ENCODE results near the gene HDC.
A peak's percentile ranks its signal among the peaks of the same experiment; 100 is the strongest.

HDC gene, protein sequence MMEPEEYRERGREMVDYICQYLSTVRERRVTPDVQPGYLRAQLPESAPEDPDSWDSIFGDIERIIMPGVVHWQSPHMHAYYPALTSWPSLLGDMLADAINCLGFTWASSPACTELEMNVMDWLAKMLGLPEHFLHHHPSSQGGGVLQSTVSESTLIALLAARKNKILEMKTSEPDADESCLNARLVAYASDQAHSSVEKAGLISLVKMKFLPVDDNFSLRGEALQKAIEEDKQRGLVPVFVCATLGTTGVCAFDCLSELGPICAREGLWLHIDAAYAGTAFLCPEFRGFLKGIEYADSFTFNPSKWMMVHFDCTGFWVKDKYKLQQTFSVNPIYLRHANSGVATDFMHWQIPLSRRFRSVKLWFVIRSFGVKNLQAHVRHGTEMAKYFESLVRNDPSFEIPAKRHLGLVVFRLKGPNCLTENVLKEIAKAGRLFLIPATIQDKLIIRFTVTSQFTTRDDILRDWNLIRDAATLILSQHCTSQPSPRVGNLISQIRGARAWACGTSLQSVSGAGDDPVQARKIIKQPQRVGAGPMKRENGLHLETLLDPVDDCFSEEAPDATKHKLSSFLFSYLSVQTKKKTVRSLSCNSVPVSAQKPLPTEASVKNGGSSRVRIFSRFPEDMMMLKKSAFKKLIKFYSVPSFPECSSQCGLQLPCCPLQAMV

GRCh38 chr15:50265620-50266019 is at the start of gene HDC:
Gene HDC, minus strand, starts transcription at chr15:50265726. Its CDS starts 103 bp downstream, at chr15:50265623.
- DNase-seq: no peak

- no peak for DNase-seq
Measured at GRCh38 chr15:50312636-50313035, 47.1 kb upstream of the HDC start.

GRCh38 chr15:50307799-50308198 is 42.3 kb upstream of the HDC start:
- DNase-seq: no peak

DNA sequence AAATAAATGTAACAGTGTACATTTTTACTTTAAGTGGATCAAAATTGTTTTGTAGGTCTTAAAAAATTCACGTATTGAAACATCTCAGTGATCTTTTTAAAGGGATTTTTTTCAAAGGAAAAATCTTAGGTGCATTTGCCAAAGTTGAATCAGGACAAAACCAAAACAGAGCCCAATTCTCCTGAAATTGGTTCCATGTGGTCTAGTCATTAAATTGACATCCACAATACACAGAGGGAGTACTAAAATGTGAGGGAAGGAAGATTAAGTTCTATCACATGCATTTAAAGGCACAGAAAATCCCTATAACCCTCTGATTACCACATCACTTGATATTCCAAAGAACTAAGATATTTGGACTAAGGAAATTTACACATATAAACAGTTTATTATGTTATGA is 39.3 kb upstream of the HDC start:
- no peak for DNase-seq

- no peak for DNase-seq
Measured at GRCh38 chr15:50302581-50302980, 37.1 kb upstream of the HDC start.

GRCh38 chr15:50298340-50298739 is 32.8 kb upstream of the HDC start:
- no peak for DNase-seq

- DNase-seq: no peak
Measured at GRCh38 chr15:50295966-50296365, 30.4 kb upstream of the HDC start.

DNA sequence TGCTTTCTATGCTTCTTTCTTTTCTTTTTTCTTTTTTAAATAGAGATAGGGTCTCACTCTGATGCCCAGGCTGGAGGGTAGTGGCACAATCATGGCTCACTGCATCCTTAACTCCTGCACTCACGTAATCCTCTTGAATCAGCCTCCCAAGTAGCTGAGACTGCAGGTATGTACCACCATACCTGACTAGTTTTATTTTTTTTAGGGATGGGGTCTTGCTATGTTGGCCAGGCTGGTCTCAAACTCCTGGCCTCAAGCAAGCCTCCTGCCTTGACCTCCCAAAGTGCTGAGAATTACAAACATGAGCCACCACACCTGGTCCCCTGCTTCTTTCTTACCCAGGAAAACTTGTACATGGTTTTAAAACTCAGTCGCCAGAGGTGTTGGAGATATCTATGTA is 24.2 kb upstream of the HDC start:
- no peak for DNase-seq

GRCh38 chr15:50287324-50288116 is 22.0 kb upstream of the HDC start:
- no peak for DNase-seq

GRCh38 chr15:50281427-50281826 is 15.9 kb upstream of the HDC start:
- DNase-seq: no peak

DNA sequence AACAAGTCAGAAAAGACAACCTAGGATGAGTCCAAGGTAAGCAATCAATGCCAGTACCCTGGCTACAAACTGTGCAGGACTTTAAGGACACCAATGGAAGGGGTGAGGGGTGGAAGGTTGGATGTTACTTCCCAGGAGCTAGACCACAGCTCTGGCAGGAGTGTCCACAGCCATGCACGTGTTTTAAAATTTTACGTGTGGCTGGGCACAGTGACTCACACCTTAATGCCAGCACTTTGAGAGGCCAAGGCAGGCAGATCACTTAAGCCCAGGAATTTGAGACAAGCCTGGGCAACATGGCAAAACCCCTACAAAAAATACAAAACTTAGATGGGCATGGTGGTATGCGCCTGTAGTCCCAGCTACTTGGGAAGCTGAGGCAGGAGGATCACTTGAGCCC is 14.7 kb upstream of the HDC start:
- DNase-seq: no peak

DNA sequence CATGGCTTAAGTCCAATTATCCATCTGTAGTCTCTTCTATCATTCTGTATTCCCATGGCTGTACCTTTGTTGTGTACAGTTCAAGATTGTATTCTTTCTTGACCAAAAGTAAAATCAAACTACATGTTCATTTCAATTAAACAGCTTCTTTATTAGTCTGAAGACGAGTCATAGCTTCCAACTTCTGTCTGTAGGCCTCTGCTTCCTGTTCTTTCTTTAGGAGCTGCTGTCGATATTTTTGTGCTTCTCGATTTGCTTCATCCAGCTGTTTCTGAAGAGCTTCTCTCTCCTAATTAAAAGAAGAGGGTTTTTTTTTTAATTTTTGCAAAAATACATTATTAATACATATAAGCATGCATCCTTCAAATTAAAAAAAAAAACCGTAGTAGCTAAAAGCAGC is 13.0 kb upstream of the HDC start:
- no peak for DNase-seq

DNA sequence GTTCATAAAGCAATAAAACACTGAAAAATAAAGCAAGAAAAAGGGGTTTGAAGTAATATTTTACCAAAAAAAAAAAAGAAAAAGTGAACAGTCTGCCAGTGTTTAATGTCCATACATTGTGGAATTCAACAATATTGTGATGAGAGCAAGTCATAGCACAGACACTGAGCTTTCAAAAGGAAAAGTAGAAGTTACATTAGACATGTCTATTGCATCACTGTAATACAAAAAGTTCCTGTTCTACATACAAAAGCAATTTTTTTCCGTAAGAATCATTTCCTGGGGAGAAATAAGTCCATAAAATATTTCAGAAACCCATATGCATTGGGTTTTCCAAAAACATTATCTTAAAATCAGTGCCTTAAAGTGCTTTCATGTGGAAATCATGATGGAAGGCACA is 11.8 kb upstream of the HDC start:
- DNase-seq: no peak

DNA sequence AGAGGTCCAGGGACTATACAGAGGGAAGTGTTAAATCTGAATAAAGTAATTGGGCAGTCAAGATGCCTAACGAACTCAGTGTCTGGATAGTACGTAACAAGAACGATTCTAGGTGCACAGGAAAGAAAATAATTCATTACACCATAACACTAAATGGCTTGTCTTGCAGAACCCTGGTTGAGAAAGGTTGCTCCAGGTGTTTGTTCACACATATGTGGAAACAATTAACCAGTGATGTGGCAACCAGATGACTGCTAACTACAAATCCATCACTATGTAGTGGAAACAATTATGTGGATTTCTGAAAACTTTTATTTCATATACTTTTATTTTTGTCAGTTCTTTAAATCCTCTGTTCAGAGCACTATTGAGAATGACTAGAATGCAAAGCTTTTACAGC is 10.4 kb upstream of the HDC start:
- DNase-seq: no peak

DNA sequence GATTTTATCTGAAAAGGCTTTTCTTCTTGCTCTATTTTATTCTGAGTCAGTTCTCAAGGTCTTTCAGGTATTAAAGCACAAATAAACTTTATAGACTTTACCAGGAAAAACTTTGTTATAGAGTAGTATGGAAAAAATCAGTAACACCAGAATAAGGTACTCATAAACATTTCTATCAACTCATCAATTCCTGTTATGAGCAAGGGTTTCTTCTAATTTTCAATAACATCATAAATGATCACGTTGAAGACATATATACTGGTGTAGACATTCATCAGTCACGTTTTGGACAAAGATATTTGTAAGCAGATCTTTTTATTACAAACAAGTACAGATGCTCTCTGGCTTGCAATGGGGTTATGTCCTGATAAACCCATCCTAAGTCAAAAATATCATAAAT is 9.6 kb upstream of the HDC start:
- no peak for DNase-seq

DNA sequence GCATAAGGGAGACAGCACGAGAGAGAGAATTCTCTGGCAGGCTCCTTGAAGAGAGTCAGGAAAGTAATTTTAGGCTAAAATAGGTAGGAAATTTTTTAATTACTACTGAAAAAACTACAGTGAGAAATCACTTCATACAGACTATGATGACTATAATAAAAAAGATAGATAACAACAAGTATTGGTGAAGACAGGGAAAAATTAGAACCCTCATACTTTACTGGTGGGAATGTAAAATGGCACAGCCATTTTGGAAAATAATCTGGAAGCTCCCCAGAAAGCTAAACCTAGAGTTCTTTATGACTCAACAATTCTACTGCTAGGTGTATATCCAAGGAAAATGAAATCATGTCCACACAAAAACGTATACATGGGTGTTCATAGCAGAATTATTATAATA is 2.1 kb upstream of the HDC start:
- DNase-seq: no peak

DNA sequence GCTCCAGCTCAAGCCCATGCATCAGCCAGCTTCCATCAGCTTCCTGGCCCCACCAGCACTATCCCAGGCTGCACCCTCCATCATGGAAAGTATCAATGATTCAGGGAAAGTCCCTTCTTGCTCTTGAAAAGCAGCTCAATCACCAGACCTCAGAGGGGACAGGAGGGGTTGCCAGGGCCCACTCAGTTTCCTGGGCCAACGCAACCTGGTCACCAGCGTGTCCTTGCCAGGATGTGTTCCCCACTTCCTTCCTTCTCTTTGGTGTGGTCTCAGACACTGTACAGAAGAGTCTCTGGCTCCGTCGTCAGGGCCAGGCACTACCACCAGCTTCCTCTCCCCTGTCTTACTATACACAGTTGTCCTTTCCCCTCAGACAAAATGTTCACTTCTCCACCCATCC is 3.0 kb downstream of the HDC start:
- DNase-seq: no peak

DNA sequence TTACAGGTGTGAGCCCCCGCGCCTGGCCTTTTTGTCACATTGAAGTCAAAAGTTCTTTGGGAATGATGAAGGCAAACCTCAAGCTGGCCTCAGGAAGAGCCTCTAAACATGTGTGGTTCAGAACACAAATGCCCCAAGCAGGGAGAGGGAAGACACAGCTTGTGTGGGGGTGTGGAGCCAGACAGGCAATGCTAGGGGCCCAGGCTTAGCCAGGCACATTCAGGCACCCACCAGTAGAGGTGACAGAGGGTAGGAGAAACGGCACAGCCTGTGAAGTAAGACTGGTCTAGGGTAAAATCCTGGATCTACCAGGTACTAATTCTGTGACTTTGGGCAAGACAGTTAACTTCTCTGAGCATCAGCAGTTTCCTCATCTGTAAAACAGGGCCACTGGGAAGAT is 3.5 kb downstream of the HDC start:
- no peak for DNase-seq

DNA sequence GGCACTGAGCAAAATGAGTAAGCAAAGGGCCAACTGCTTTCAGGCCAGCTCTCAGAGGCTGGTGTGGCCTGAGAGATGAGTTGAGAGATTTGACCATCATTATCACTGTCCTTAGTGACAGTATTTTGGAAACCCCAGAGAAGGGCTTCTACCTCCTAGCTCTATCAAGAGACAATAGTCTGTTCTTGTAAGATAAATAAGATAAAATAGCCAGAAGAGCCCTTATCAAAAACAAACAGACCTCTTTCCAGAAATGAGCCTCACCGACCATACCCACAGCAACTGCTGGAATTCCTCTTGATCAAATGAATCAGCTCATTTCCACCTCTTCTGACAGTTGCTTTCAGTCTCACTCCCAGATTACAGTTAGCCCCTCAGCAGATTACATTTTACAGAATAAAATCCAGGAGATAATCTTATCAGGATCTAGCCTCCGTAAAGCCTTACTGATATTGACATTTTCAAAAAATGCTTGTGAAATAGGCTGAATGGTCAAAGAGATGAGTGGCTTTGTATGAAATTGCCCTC is 4.5 kb downstream of the HDC start:
- DNase-seq: no peak

DNA sequence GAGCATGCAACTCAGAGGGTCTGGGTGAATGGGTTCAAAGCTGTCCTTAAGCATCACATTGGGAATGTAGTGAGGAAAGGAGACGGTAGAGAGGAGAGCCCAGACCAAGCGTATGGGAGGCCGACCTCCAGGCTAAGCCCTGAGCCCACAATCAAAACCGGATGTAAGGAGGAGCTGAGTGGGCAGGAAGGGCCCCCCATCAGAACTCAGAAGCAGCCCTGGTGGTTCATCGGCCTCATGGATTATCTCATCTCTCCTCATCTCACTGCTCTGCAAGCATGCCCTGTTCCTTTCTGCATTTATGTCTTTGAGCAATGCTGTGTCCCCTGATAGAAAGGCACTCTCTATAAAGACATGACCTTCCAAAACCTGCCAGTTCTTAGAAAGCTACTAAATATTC is 6.2 kb downstream of the HDC start:
- no peak for DNase-seq

DNA sequence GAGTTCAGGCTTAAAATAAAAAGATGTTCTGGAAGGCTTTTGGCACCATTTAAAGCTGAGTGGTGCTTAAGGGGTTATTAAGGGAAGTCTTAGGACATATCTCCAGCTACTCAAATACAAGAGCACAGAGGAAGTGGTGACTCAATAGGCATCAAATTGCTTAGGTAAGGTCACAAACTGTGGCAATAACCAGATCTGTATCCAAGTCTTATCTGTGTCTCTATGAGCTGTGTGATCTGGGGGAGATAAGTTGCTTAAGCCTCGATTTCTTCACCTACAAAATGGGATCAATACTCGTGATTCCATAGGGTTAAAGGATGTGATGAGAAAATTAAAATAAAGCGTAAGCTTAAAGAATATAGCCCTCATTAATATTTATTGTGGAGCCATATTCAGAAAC is 7.6 kb downstream of the HDC start:
- DNase-seq: peak; percentile 3

- DNase-seq: no peak
Measured at GRCh38 chr15:50257332-50257731, 8.2 kb downstream of the HDC start.

DNA sequence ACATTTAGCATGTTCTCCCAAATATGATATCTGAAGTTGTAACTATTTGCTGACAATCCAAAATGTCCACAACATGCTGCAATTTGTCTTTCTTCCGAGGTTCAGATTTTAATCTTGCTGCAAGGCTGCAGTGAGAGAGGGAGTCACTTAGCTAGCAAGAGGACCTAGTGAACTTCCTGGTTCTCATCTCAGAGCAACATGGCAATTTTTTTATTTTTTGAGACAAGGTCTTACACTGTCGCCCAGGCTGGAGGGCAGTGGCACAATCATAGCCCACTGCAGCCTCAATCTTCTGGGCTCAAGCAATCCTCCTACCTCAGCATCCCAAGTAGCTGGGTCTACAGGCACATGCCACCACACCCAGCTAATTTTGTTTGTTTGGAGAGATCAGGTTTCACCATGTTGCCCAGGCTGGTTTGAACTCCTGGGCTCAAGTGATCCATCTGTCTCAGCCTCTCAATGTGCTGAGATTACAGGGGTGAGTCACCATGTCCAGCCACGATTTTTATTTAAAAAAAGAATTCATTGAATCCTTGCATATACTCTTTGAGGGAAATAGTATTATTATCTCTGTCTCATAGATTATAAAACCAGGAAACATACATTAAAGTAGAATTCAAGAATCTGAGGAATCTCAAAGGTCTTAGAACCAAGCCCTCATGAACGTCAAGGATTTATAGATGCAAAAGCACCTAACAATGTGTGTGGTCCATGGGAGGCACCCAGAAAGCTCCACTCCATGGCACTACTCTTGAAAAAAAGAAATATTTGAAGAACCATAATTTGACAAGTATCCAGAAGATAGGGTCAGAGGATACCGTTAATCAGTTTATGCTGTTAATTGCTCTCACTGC is 9.1 kb downstream of the HDC start:
- DNase-seq: no peak
